CD4-positive, alpha-beta T cell treated with Interleukin-15 for 4 hours (primary cell): Measurements from ENCODE around the gene GATAD2A.
"Not testable (repeated sequence)": the region's sequence is repeated elsewhere in the genome, so short reads cannot be mapped to it uniquely, and the experiment has no call there.

Experiments
- DNase-seq: peaks from one replicate; pipeline ENCODE4 v3.0.0-alpha.2; 2020; ENCODE audit warnings: low spot score

The GATAD2A gene

DNA sequence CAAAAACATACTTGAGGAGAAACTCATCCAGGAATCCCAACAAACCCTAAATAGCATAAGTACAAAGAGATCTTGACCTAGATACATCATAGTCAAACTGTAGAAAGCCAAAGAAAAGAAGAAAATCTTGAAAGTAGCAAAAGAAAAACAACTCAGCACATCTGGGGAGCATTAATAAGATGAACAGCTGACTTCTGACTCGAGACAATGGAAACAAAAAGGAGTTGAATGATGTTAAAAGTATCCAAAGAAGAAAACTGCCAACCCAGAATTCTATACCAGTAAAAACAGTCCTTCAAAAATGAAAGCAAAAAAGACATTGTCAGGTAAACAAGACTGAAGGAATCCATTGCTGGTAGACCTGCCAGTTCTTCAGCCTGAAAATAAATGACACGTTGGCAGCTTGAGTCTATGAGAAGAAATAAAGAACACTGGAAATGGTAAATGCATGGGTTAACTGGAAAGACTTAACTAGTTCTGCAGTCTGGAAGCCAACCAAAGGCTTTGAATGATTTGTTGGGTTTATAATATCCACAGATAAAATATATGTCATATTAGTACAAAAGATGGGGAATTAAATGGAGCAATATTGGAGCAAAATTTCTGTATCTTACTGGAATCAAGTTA is 63.1 kb downstream of the GATAD2A start:
- no peak for DNase-seq

DNA sequence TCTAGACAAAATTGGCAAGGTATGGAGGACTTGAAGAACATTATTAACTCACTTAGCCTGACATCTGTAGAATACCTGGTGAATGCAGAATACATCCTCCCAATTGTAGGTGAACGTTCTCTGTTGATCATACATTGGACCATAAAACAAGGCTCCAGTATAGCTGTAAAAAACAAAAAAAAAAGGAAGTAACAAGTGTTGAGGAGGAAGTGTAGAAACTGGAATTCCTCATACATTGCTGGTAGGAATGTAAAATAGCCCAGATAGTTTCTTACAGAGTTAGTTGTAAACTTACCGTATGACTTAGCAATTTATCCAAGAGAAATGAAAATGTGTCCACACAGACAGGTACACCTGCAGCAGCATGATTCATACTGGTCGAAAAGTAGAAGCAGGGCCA is 65.1 kb downstream of the GATAD2A start:
- DNase-seq = no peak

GRCh38 chr19:19471682-19472081 is 66.2 kb downstream of the GATAD2A start:
- no peak for DNase-seq

DNA sequence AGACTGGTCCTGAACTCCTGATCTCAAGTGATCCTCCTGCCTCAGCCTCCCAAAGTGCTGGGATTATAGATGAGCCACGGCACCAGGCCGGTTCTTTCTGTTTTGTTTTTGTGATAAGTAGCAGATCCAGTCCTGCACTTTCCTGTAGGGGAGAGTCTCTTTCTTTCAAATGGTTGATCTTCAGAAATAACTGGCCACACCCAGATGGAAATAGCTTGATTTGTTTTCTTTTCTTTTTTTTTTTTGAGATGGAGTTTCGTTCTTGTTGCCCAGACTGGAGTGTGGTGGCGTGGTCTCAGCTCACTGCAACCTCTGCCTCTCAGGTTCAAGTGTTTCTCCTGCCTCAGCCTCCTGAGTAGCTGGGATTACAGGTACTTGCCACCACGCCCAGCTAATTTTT is 66.6 kb downstream of the GATAD2A start:
- not testable (repeated sequence) for DNase-seq

DNA sequence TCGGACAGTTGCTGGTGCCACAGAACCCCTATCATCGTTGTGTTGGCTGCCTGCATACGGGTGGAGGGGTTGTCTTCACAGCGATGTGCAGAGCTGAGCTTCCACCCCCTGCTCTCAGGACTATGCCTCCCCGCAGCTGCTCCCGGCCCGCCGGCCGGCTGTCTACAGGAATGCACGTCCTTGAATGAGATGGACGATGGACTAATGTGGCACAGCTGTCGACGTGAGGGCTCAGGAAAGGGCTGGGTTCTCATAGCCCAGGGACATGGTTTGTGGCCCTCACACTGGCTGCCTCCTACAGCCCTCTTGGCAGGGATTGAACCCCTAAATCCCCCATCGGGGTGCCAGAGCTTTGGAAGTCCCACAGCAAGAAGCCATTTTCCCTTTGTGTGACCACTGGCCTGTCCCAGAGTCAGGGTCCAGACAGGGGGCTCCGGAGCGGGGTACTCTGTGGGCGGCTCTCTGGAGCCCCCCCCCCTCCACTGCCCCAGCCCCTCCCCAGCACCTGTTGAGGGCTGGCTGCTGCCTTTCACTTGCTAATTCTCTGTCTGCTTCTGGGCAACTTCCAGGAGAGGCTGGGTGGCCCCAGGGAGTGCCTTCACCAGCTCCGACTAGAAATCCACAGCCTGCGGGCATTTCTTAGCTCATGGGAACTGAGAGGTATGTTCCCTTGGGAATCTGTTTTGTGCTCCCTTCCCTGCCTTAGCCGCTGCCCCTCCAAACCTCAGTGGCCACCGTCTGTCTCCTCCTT is 69.7 kb downstream of the GATAD2A start:
- no peak for DNase-seq

DNA sequence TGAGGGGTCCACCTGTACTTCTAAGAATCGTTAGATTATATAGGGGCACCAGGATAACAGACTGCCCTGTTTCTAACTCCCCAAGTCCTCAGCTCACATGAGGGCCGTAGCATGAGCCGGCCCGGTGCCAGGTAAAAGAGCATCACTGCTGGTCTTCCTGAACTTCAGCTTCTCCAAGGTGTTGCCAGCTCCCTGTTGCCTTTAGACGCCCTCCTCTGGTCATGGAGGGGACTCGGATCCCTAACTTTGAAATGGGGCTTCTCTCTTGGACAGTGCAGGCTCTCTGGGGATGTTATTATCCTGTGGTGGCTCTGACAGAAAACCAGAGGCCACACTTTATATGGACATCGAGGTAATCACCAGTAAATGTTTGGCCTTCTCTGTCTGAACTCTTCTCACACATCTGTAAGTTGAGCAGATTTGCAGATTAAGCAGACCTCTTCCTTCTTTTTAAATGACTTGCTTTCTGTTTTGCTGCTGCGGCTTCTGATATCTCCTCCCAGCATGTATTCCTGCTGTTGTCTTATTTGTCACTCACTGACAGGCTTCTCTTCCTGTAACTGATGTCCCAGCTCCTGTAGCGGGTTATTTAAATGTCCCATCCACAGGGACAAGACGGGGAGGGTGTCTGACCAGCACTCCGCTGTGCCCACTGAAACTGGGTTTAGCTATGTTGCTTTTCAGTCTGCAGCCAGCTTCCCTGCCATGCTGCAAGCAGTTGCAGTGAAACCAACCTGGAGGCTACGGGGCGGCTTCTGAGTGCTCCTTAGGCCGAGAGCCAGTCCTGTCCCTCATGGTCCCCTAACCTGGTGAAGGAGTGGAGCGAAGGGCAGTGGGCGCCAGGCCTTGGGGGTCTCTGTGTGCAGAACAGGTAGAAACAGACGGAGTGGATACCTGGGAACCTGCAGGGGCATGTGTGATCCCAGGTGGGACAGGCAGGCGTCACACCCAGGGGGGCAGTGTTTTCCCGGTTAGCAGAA is 70.7 kb downstream of the GATAD2A start:
- DNase-seq = no peak

GRCh38 chr19:19477705-19478383 is 72.4 kb downstream of the GATAD2A start:
- no peak for DNase-seq

DNA sequence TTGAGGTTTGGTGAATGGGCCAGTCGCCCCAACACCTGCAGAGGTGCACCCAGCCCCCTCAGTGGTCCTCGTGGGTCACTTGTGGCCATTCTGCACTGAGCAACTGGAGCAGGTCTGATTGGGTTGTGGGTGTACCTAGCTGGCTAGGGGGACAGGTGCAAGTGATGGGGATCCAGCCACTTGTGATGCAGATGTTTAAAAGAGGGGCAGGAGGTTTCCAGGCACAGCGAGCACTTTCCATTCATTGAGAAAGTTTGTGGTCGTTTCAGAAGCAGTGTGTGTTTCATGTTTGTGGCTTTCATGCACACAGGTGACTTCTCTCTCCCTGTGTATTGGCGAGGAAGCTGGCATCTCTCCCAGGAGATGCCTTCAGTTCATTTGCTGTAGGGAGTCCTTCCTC is 75.2 kb downstream of the GATAD2A start:
- DNase-seq = no peak

- DNase-seq = no peak
Measured at GRCh38 chr19:19482809-19483596, 77.5 kb downstream of the GATAD2A start.

- no peak for DNase-seq
Measured at GRCh38 chr19:19485161-19485997, 79.9 kb downstream of the GATAD2A start.

DNA sequence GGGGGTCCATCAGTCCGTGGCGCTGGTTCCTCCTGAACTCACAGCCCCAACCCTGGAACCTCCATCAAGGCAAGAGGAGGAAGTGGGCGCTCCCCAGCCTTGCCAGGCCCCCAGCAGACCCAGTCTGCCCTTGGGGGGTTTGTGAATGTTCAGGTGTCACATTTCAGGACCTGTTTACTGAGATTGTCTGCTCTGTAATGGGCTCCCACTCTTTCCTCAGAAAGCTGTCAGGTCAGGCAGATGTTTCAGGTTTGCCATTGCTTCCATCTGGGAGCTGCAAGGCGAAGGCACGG is 80.5 kb downstream of the GATAD2A start:
- DNase-seq = no peak

DNA sequence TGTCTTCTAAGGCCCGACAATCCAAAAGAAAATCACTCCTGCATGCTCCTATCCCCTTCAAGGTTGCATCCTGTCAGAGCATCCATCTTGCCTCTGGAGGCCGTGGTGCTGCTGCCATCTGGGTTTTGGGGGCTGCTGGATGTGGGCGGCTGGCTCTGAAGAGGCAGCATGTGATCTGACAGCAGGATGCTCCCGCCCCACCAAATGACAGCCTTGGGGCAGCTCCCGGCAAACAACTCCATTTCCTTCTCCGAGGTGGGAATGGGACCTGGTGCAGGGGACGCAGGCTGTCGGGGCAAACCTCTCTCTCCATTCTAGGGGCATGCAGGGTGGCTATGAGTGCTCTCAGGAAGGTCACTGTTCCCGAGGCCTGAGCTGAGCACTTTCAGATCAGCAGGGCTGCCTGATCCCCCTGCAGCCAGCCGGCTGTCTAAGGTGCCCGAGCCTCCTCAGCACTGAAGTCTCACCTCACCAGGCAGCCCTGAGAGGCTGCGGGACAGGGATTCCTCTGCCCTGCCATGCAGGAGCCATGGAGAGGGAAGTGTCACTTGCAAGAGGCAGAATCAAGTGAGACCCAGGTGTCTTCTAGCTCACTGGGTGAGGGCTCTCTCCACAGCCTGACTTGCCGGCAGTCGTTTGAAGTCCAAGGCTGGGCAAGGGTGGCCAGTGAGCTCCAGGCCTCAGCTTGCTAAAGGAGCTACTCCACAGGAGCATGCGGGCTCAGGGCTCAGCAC is 81.0 kb downstream of the GATAD2A start:
- no peak for DNase-seq

DNA sequence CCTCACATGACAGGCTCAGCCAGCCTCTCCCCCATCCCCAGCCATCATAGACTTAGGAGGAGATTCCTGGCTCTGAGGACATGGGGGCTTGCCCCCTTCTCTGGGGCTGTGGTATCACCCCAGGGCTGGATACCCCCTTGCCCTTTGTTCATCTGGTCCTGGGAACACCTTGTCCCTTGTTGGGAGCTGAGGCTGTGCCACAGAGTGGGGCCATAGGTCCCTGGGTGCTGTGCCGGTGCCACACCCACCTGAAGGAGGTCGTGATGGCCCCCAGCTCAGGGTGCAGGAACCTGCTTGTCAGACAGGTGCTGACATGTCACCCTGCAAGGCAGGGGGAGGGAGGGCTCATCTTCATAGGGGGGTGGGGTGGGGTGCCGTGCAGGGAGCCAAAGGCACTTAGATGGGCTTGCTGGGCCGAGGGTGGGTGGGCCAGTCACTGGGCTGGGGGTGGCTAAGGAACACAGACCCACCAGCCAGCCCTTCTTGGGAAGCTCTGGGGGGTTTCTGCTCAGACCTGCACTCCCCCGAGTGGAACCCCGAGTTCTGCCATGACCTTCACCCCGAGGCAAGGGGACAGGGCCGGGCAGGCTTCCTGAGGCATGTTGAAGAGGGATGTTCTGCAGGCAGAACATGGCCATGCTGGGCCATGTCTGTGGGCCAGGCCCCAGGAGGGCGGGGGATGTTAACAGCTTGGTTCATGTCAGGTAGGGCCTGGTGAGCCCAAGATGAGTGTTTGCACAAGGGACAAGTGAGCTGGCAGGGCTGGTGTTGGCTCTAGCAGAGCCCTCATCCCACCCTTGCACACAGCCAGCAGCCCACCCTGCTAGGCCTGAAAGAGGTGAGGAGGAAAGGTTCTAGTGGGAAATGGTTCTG is 81.8 kb downstream of the GATAD2A start:
- DNase-seq = no peak

GRCh38 chr19:19487950-19488874 is 82.7 kb downstream of the GATAD2A start:
- no peak for DNase-seq

DNA sequence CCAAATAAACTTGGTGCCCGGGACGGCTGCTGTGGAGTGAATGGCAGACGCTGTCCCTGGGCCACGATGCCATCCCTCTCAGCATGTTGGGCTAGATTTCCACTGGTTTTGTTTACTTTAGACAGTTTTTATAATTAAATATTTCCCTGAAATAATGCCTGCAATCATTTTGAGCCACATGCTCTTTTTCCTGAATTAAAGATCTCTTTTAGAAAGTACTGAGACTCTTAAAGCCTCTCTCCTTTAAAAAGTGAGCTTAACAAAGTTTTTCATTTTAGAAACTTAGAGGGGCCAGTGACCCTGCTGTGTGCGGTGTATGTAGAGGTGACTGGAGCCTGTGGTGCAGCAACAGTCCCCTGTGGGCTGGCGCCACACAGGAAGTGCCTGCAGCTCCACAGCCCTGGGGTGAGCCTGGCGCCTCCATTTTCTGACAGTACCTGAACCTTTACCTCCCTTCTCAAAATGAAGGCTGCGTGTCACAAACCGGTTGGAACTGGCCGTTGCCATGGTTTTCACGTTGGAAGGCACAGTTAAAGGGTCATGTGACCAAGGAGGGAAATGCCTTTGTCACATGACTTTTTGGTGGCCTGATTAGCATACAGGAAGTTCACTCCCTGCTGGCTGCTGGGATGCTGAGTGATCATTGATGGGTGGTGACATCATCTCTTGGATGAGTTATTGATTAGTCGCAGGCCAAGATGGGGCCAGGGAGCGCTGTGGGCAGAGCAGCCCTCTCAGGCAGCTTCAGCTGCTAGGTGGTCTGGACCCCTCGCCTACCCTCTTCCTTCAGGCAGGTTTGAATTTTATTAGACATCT is 83.6 kb downstream of the GATAD2A start:
- peak; percentile 96 for DNase-seq

DNA sequence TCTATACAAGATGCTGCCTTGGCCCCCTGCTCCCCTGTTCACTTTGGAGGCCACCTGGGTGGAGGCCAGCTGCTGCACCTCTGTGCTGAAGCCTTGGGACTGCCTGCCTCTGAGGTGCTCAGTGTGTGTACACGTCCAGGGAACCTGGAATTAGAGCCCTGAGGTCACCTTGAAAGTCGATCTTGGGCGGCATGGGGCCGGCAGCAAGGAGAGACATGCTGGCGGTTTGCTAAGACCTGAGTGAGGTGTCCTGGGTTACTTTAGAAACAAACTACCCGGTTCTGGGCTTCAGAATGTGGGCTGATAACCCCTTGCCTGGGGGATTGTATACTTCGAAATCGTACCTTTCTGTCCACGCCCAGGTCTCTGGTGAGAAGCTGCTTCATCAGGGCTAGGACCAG is 84.3 kb downstream of the GATAD2A start:
- DNase-seq = no peak
